ELR (cell line): ENCODE data around the gene RIC8A.
"Not testable (repeated sequence)": the region's sequence is repeated elsewhere in the genome, so short reads cannot be mapped to it uniquely, and the experiment has no call there.

Source experiments
- DNase-seq: peaks from one replicate; pipeline ENCODE4 v3.0.0-alpha.2; 2015; ENCODE audit warnings: low read depth

RIC8A gene

GRCh38 chr11:207208-207862 is at the start of gene RIC8A, which contains the start of gene BET1L:
RIC8A (plus strand) TSS chr11:207708; CDS start chr11:208855, 1,147 bp downstream.
BET1L (minus strand) TSS chr11:207399; CDS start chr11:207321, 78 bp downstream.
- peak; percentile 99 for DNase-seq

DNA sequence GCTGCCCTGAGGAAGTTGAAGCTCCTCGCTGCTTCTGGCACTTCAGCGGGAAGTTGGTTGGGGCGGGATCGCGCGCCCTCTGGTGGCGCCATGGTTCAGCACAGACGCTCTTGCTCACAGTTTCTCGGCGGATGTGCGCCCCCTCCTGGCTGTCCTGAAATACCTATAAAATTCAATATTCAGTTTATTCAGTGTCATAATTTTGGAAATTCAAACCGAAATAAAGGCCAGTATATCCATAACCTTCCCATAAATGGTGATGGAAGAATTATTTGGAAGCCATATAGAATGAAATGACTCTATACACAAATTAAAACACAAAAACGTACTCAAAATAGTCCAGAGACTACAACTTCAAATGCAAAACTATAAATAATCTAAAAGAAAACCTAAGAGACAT is 27.3 kb upstream of the RIC8A start:
- not testable (repeated sequence) for DNase-seq

DNA sequence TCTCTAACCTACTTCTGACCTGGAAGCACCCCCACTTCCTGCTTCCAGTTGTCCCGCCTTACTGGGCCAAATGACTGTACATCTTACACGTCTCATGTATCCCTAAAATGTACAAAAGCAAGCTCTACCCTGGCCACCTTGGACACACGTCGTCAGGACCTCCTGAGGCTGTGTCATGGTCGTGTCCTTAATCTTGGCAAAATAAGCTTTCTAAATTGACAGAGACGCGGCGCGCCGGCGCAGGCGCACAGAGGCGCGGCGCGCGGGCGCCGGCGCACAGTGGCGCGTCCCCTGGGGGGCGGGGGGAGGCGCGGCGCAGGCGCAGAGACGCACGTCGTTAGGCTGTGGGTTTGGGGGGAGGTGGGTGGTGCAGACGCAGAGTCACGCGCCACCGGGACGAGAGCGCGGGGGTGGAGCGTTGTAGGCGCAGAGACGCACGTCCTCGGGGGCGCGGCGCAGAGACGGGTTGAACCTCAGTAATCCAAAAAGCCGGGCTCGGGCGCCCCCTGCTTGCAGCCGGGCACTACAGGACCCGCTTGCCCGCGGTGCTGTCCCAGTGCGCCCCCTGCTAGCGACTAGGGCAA is 18.2 kb upstream of the RIC8A start:
- not testable (repeated sequence) for DNase-seq

- DNase-seq, result not testable (repeated sequence)
Observed at GRCh38 chr11:189843-190311, 17.6 kb upstream of the RIC8A start.

GRCh38 chr11:190546-190945 is 17.0 kb upstream of the RIC8A start:
- DNase-seq, result not testable (repeated sequence)

- DNase-seq, result not testable (repeated sequence)
Observed at GRCh38 chr11:191490-192478, 15.7 kb upstream of the RIC8A start.

DNA sequence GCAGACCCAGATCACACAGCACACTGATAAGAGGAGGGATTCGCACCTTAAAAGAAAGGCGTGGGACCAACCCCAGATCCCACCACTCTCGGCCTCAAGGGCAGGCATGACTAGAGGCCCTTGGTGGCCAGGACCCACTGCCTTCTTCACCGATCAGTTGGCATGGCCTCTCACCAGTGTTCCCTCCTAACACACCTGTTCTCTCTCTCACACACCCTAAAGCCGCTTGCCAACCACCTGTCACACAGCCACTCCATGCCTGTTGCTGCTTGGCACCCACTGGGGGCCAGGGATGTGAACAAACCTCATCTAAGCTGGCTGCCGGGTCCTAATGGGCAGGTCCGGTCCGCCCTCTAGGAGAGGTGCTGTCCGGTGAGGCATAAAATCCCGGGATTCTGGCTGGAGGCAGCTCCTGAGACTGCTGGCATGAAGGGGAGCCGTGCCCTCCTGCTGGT is 14.8 kb upstream of the RIC8A start, which contains the start of gene SCGB1C1:
SCGB1C1 (plus strand) TSS at position 405 of the 455 bp plus-strand sequence; CDS start at position 427, 22 bp downstream.
- DNase-seq, result not testable (repeated sequence)

- DNase-seq, result not testable (repeated sequence)
Observed at GRCh38 chr11:193481-193880, 14.0 kb upstream of the RIC8A start.

DNA sequence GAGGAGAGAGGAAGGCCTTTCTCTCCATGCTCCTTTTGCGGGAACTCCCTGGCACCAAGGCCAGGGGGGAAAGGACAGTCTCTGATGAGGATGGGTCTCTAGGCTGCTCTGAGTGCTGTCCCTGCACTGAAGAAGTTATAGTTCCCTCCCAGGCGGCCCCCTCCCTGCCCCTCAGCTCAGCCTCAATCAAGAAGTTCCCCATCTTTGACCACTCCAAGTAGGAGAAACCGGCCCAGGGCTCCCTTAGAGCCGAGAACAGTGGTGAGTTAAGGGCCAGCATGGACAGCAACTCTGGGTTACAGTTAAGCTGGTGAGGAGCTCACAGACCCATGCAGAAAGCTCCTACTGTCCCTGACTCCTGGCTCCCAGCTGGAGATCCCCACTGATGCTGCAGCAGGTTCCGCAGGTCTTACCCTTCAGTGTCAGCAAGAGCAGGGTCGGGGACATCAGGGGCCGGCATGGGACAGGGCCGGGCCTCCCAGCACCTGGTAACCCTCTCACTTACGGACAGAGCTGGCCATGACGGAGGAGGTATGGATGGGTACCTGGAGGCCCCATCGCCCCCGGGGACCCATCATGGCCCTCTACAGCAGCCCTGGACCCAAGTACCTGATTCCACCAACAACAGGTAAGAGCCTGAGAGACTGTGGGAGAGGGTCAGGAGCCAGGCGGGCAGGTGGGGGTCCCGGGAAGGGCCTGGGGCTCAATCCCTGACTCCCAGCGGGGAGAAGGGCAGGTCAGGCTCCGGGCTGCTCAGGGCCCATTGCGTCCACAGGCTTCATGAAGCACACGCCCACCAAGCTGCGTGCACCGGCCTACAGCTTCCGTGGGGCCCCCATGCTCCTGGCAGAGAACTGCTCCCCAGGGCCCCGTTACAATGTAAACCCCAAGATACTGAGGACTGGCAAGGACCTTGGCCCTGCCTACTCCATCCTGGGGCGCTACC is 10.4 kb upstream of the RIC8A start:
- DNase-seq, result no peak

DNA sequence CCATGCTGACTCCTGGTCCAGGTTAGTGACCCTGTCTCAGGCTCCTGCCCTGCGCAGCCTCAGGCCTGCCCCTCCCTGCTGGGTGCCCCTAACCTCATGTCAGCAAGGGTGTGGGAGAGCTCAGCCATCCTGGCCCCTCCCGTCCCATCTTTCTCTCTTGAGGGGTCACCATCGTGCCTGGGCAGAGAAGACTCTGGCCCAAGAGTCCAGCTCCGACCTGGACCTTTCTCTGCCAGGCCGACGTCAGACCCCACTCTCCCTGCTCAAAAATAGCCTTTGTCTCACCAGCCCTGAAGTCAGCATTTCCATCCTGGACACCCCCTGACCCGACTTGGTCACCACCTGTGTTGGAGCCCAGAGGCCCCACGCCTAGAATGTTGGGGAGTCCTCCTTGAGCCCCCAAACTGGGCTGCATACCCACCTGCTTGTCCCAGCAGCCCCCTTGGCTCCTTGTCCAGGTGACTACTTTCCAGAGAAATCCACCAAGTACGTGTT is 9.7 kb upstream of the RIC8A start:
- DNase-seq, result no peak

DNA sequence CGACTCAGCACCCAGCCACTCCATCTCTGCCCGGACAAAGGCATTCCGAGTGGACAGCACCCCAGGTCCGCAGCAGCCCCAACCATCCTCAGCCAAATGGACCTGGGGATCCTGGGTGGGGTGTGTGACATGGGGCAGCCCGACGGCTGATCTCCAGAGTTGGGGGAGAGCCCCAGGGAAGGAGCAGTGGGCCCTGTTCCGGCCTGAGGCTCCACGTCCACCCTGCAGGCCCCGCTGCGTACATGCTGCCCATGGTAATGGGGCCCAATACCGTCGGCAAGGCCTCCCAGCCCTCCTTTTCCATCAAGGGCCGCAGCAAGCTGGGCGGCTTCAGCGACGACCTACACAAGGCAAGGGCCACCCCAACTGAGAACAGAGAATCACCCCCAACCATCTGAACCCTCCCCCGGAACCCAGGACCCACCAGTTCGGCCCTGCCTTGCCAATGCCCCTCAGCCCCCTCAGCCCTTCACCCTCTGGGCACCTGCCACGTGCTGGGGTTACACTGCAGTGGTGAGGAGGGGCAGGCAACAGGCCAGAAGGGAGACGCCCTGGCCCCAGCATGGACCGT is 9.2 kb upstream of the RIC8A start:
- no peak for DNase-seq

DNA sequence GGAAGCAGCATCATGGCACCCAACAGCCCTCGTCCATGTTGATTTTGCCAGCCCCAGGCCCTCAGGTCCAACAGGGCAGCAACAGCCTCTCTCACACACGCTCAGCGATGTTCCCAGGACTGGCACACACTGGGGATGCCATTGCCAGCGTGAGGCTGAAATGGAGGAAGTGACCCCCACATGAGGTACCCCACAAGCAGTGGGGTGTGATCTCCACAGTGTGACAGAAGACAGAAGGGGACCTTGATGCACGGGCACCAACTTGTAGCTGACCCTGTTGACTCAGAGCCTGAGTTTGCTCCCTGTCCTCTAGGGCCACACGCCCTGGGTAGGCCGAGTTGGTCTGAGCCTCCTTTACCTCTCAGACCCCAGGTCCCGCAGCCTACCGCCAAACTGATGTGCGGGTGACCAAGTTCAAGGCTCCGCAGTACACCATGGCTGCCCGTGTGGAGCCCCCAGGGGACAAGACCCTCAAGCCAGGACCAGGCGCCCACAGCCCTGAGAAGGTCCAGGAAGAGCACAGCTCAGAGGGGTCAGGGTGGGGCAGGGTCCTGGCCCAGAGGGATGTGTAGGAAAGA is 8.4 kb upstream of the RIC8A start:
- DNase-seq, result no peak

- no peak for DNase-seq
Observed at GRCh38 chr11:199782-200181, 7.7 kb upstream of the RIC8A start.

- no peak for DNase-seq
Observed at GRCh38 chr11:200224-201003, 7.1 kb upstream of the RIC8A start.

GRCh38 chr11:201966-202365 is 5.5 kb upstream of the RIC8A start:
- DNase-seq, result no peak

DNA sequence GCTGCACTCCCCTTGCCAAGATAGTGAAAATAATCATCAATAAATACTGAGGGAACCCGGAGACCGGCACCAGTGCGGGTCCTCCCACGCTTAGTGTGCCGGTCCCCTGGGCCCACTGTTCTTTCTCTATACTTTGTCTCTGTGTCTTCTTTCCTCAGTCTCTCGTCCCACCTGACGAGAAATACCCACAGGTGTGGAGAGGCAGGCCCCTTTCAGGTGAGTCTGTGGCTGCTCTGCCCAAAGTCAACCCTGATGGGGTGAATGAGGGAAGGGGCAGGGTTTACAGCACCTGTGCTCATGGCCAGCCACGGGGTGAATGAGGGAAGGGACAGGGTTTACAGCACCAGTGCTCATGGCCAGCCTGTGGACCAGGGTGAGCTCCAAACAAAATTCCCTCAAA is 5.0 kb upstream of the RIC8A start:
- DNase-seq, result no peak

DNA sequence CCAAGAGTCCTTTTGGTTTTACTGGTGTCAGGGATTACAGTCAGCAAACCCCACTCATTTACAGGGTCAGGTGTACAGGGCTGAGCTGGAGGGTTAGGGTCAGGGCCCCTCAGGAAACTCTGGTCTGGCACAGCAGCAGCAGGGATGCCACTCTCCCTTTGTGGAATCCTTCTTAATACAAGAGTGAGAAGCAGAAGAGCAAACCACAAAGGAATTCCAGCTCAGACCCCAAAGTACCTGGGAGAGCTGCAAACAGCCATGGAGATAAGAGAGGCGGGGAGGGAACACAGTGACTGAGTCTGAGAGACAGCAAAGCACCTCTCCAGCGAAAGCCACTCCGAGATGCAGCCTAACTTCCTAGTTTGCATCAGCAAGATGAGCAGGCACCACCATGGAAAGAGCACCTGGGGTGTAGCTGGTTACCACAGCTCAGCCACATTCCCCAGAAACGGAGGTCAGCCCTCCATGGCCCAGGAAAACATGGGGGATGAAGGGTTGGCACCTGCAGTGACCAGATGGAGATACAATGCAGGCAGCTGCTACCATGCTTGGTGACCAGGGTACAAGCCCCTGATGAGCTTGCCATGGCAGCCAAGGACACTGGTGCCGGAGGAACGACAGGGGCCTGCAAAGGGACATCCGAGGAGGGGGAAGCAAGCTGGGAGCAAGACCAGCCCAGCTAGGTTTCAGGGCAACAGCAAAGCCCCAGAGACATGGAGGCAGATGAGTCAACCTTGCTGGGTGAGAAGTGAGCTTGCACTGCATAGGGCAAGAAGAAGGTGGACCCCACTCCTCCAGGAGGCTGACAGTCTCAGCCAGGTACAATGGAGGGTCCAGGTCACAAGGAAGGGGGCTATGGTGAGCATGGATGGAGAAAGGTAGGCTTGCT is 4.2 kb upstream of the RIC8A start:
- DNase-seq, result no peak

DNA sequence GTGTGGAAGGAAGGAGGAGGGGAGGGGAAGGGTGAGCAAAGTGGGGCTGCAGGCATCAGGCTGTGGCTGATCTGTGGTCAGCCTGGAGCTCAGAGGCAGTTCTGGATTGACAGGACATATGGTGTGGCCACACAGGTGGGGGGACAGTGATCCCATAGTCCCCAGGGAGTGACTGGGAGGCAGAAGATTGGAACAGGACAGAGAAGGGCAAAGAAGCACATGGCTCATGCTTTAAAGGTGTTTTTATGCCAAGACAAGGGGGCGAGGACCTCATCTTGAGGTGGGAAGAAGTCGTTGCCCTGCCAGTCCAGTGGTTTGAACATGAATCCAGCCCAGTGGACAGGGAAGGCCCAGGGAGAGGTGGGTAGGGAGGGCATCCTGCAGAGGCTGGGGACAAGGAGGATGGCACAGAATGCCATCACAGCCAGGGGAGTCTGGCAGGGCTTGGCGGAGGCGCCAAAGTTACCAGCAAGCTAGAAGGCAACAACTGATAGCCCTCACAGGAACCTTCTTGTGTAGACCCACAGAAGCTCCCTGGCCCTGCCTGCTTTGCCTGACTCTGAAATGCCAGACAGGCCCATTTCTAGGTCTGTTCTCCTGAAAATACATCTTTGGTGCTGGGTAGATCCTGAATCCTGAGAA is 3.4 kb upstream of the RIC8A start:
- no peak for DNase-seq
